DOHH2 (cell line): ENCODE data around the gene TLR10.
A peak's percentile ranks its signal among the peaks of the same experiment; 100 is the strongest.

ENCODE experiments used
- H3F3A ChIP-seq: fragments of 200-600 bp; sonication (generic), shearing (Covaris generic); 2 replicates; pipeline ENCODE4 v1.6.0; 2016; ENCODE audit warnings: antibody characterized with exemption, mild to moderate bottlenecking; ENCODE audit not compliant: control insufficient read depth, insufficient read depth
- H3K27ac ChIP-seq: fragments of 200-600 bp; sonication (generic); 2 replicates; pipeline ENCODE4 v1.5.1; 2014; ENCODE audit warnings: low read depth, mild to moderate bottlenecking, low read length, moderate library complexity
- H3K27me3 ChIP-seq: fragments of 200-600 bp; sonication (generic); 2 replicates; pipeline ENCODE4 v1.6.1; 2014; ENCODE audit warnings: mild to moderate bottlenecking, low read length, mixed read lengths; ENCODE audit not compliant: control insufficient read depth
- H3K36me3 ChIP-seq: fragments of 200-600 bp; sonication (generic); 2 replicates; pipeline ENCODE4 v1.6.1; 2014; ENCODE audit warnings: mild to moderate bottlenecking, low read length, moderate library complexity, mixed read lengths; ENCODE audit not compliant: control insufficient read depth
- H3K4me1 ChIP-seq: fragments of 200-600 bp; sonication (generic); 2 replicates; pipeline ENCODE4 v1.6.1; 2014; ENCODE audit warnings: mild to moderate bottlenecking, low read length, mixed read lengths; ENCODE audit not compliant: control insufficient read depth
- H3K4me2 ChIP-seq: fragments of 200-600 bp; sonication (generic); 2 replicates; pipeline ENCODE4 v1.6.0; 2014; ENCODE audit warnings: mild to moderate bottlenecking, low read length, moderate library complexity
- H3K4me3 ChIP-seq: fragments of 200-600 bp; sonication (generic); 2 replicates; pipeline ENCODE4 v1.5.1; 2014; ENCODE audit warnings: mild to moderate bottlenecking, low read length, mixed read lengths
- H3K79me2 ChIP-seq: fragments of 200-600 bp; sonication (generic); 2 replicates; pipeline ENCODE4 v1.6.1; 2014; ENCODE audit warnings: mild to moderate bottlenecking, low read length, mixed read lengths; ENCODE audit not compliant: control insufficient read depth
- H3K9me2 ChIP-seq: fragments of 200-600 bp; sonication (generic); replicated peaks from 2 replicates; pipeline ENCODE4 v1.6.1; 2014; ENCODE audit warnings: mild to moderate bottlenecking, low read length, mixed read lengths; ENCODE audit not compliant: control insufficient read depth
- H3K9me3 ChIP-seq: fragments of 200-600 bp; sonication (generic); 2 replicates; pipeline ENCODE4 v1.6.1; 2014; ENCODE audit warnings: antibody characterized with exemption, low read length, mixed read lengths; ENCODE audit not compliant: control insufficient read depth, insufficient read depth
- H4K20me1 ChIP-seq: fragments of 200-600 bp; sonication (generic); 2 replicates; pipeline ENCODE4 v1.6.0; 2014; ENCODE audit warnings: low read depth, mild to moderate bottlenecking, antibody characterized with exemption, low read length, moderate library complexity; ENCODE audit not compliant: control insufficient read depth, insufficient read depth
- EZH2phosphoT487 ChIP-seq: fragments of 200-600 bp; sonication (generic); IDR thresholded peaks from 2 replicates; pipeline ENCODE4 v1.6.1; 2017; ENCODE audit warnings: borderline replicate concordance, mild to moderate bottlenecking, antibody characterized with exemption, low read length, moderate library complexity, mixed read lengths
- TF ChIP-seq, protein P1 (sequence below): fragments of 200-600 bp; sonication (generic); IDR thresholded peaks from one replicate; pipeline ENCODE4 v1.5.1; 2014; ENCODE audit warnings: antibody characterized with exemption, mild to moderate bottlenecking, low read depth, low read length; ENCODE audit not compliant: poor library complexity, severe bottlenecking

The TLR10 gene

GRCh38 chr4:38764277-38764676 is 18.5 kb downstream of the TLR10 start:
- Histone ChIP-seq H3K9me2 (no peaks in the 10 kb centered on the region), H3K4me2 (peak overlapping the region; percentile 8; the same call in 1 of the 2 replicates), H3K9me3 (peaks cover 5% of the 10 kb centered on the region; the same call in 1 of the 2 replicates), H3F3A (peaks cover 36% of the 10 kb centered on the region), H3K27me3 (no peaks in the 10 kb centered on the region), H3K27ac (peak overlapping the region; percentile 97), H4K20me1 (no peaks in the 10 kb centered on the region), H3K4me3 (no peak overlapping the region), H3K4me1 (peaks cover 70% of the 10 kb centered on the region), H3K79me2 (peaks cover 8% of the 10 kb centered on the region), H3K36me3 (peaks cover 13% of the 10 kb centered on the region)
- TF ChIP-seq, protein P1, sequence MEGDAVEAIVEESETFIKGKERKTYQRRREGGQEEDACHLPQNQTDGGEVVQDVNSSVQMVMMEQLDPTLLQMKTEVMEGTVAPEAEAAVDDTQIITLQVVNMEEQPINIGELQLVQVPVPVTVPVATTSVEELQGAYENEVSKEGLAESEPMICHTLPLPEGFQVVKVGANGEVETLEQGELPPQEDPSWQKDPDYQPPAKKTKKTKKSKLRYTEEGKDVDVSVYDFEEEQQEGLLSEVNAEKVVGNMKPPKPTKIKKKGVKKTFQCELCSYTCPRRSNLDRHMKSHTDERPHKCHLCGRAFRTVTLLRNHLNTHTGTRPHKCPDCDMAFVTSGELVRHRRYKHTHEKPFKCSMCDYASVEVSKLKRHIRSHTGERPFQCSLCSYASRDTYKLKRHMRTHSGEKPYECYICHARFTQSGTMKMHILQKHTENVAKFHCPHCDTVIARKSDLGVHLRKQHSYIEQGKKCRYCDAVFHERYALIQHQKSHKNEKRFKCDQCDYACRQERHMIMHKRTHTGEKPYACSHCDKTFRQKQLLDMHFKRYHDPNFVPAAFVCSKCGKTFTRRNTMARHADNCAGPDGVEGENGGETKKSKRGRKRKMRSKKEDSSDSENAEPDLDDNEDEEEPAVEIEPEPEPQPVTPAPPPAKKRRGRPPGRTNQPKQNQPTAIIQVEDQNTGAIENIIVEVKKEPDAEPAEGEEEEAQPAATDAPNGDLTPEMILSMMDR: no peak
- TF ChIP-seq EZH2phosphoT487: no peak

- peak overlapping the region; percentile 97 for H3K27ac ChIP-seq
- peak overlapping the region; percentile 95 for H3K4me2 ChIP-seq
- H3F3A ChIP-seq: peaks cover 34% of the 10 kb centered on the region
- H3K36me3 ChIP-seq: peaks cover 8% of the 10 kb centered on the region
- TF ChIP-seq EZH2phosphoT487: no peak
- TF ChIP-seq, protein P1: no peak
- H3K9me3 ChIP-seq: peaks cover 5% of the 10 kb centered on the region; the same call in 1 of the 2 replicates
- no peaks in the 10 kb centered on the region for H4K20me1 ChIP-seq
- peak overlapping the region; percentile 73 for H3K4me3 ChIP-seq
- H3K27me3 ChIP-seq: no peaks in the 10 kb centered on the region
- H3K9me2 ChIP-seq: no peaks in the 10 kb centered on the region
- H3K79me2 ChIP-seq: peaks cover 8% of the 10 kb centered on the region
- H3K4me1 ChIP-seq: peaks cover 80% of the 10 kb centered on the region
Measured at GRCh38 chr4:38762560-38762959, 20.2 kb downstream of the TLR10 start.

GRCh38 chr4:38759790-38760122 is 23.0 kb downstream of the TLR10 start:
- TF ChIP-seq, protein P1: no peak
- no peak for TF ChIP-seq EZH2phosphoT487
- Histone ChIP-seq H3K36me3 (peaks cover 4% of the 10 kb centered on the region), H3K79me2 (peaks cover 8% of the 10 kb centered on the region), H3K4me3 (peak overlapping the region; percentile 73), H3F3A (peaks cover 28% of the 10 kb centered on the region), H3K9me3 (no peaks in the 10 kb centered on the region), H3K27ac (peak overlapping the region; percentile 97), H3K9me2 (no peaks in the 10 kb centered on the region), H4K20me1 (no peaks in the 10 kb centered on the region), H3K4me2 (peak overlapping the region; percentile 95), H3K4me1 (peaks cover 72% of the 10 kb centered on the region), H3K27me3 (no peaks in the 10 kb centered on the region)
